Activated B cell treated with CpG ODN at 0.5 μM for 24 hours (primary cell): ENCODE measurements around the gene GOLGA6L7. TPM values are rescaled to one million over a fixed set of nuclear protein-coding genes. Genes with fewer than 3 reads are reported as not detected.

Experiments
- ATAC-seq: fragments of 200-7000 bp; cut with Tn5 transposase; one replicate; pipeline ENCODE4 v1.10.0; 2021; ENCODE audit warnings: low read depth, mild to moderate bottlenecking, moderate library complexity
- CTCF ChIA-PET: fragments of 350-600 bp; sonication (Branson Sonifier 250); formaldehyde crosslinking; loops from one replicate; lab custom pipeline; 2021; ENCODE audit warnings: antibody characterized with exemption; lab: Charles Lee
- POLR2A ChIA-PET: fragments of 350-600 bp; sonication (Branson Sonifier 250); formaldehyde crosslinking; loops from one replicate; lab custom pipeline; 2021; ENCODE audit warnings: antibody characterized with exemption; lab: Charles Lee
- DNase-seq: peaks from one replicate; pipeline ENCODE4 v3.0.0; 2022
- H3K27ac Mint-ChIP-seq: one replicate; pipeline ENCODE4 v1.8.0; 2020; ENCODE audit warnings: mixed read lengths
- H3K27me3 Mint-ChIP-seq: one replicate; pipeline ENCODE4 v1.8.0; 2021; ENCODE audit warnings: mixed read lengths
- H3K36me3 Mint-ChIP-seq: one replicate; pipeline ENCODE4 v1.8.0; 2021; ENCODE audit warnings: low read depth, mixed read lengths
- H3K4me1 Mint-ChIP-seq: one replicate; pipeline ENCODE4 v1.8.0; 2021; ENCODE audit warnings: mixed read lengths
- H3K4me3 Mint-ChIP-seq: one replicate; pipeline ENCODE4 v1.8.0; 2020; ENCODE audit warnings: mild to moderate bottlenecking, mixed read lengths
- H3K9me3 Mint-ChIP-seq: one replicate; pipeline ENCODE4 v1.8.0; 2020; ENCODE audit warnings: mixed read lengths
- intact Hi-C: fragments of 100-400 bp; cut with micrococcal nuclease; formaldehyde crosslinking; loops from one replicate; pipeline ENCODE4 v1.15.1; 2024
- total RNA-seq: library from RNA; stranded (reverse); gene quantifications from 2 replicates; pipeline ENCODE4 v1.2.3, GENCODE V29; 2022
- TF ChIP-seq, protein P1 (sequence below): fragments of 200-600 bp; IDR thresholded peaks from one replicate; pipeline ENCODE4 v1.8.0; 2022; ENCODE audit warnings: antibody characterized with exemption, mild to moderate bottlenecking

GOLGA6L7 gene
- total RNA-seq, 1 donor from 2014 or later, result not detected

DNA sequence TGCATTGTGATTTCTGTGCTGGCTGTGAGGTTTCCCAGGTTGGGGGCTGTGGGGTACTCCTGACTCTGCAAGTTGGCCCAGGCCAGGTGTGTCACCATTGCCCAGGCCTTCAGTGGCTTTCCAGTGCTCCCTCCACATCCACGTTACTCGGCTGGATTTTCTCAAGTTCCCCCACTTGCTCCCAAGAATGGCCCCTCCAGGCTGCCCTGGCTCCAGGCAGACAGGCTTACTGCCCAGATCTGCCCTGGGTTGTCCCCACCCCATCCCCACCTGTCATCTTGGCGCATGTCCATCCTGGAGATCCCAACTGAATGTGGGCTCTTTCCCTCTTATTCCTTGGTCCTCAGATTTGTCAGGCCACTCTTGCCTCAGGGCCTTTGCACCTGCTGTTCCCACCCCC lies 40.9 kb upstream of the GOLGA6L7 start:
- ChIA-PET CTCF (no interaction called here), POLR2A (no interaction called here)
- no peak overlapping the region for H3K4me3 Mint-ChIP-seq
- no peak for ATAC-seq
- no peaks in the 10 kb centered on the region for H3K9me3 Mint-ChIP-seq
- no peak overlapping the region for H3K27ac Mint-ChIP-seq
- intact Hi-C loops, result no loop called here
- no peaks in the 10 kb centered on the region for H3K4me1 Mint-ChIP-seq
- DNase-seq, result no peak
- H3K27me3 Mint-ChIP-seq, result peaks cover 20% of the 10 kb centered on the region
- TF ChIP-seq, protein P1, sequence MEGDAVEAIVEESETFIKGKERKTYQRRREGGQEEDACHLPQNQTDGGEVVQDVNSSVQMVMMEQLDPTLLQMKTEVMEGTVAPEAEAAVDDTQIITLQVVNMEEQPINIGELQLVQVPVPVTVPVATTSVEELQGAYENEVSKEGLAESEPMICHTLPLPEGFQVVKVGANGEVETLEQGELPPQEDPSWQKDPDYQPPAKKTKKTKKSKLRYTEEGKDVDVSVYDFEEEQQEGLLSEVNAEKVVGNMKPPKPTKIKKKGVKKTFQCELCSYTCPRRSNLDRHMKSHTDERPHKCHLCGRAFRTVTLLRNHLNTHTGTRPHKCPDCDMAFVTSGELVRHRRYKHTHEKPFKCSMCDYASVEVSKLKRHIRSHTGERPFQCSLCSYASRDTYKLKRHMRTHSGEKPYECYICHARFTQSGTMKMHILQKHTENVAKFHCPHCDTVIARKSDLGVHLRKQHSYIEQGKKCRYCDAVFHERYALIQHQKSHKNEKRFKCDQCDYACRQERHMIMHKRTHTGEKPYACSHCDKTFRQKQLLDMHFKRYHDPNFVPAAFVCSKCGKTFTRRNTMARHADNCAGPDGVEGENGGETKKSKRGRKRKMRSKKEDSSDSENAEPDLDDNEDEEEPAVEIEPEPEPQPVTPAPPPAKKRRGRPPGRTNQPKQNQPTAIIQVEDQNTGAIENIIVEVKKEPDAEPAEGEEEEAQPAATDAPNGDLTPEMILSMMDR, result no peak
- no peaks in the 10 kb centered on the region for H3K36me3 Mint-ChIP-seq

DNA sequence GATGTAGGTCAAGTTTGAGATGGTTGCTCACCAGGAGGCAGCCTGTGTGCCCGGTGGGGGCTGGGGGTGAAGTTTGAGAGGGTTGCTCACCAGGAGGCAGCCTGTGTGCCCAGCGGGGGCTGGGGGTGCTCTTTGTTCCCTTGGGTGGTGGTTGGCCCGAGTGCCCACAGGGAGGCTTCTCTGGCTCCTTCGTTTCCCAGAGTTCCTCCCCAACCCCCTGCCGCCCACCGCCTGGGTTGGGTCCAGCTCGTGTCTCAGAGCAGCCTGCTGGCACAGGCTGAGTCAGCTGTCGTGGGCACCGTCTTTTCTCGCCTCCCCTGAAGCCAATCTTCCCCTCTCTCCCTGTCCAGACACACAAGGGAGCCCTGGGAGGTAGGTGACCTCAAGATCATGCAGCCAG lies 40.5 kb upstream of the GOLGA6L7 start:
- no peak for DNase-seq
- no peak overlapping the region for H3K4me3 Mint-ChIP-seq

DNA sequence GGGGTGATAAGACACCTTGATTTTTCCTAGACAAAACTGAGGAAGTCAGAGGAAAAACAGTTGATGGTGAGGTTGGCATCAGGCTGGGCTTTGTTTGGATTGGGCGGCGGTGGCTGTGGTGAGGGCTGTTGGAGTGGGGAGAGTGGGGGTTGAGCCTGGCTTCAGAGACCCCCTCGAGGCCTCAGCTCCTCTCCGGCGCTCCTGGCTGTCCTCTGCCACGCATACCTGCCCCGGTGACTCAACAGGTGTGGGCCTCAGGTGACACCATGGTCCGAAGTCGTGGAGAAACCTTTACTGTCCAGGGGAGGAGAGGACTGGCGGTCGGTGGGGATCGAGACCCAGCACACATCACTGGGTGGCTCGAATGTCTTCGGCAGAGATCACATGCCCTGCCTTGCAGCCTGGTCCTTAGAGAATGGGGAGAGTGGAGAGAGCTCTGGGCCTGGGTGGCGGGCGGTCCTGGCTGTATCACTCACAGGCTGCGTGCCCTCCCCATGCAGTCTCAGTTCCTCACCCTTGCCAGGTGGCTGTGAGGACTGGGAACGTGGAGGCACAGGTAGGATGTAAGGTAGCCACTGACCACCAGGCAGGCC lies 40.0 kb upstream of the GOLGA6L7 start:
- no peak for ATAC-seq
- ChIA-PET CTCF (no interaction called here), POLR2A (no interaction called here)
- peaks cover 24% of the 10 kb centered on the region for H3K27me3 Mint-ChIP-seq
- H3K27ac Mint-ChIP-seq, result no peak overlapping the region
- H3K4me3 Mint-ChIP-seq, result no peak overlapping the region
- no peaks in the 10 kb centered on the region for H3K36me3 Mint-ChIP-seq
- H3K4me1 Mint-ChIP-seq, result no peaks in the 10 kb centered on the region
- no peak for DNase-seq
- H3K9me3 Mint-ChIP-seq, result no peaks in the 10 kb centered on the region
- intact Hi-C loops, result no loop called here
- TF ChIP-seq, protein P1, result no peak

More for the DNA sequence above, 40.5 kb upstream of the GOLGA6L7 start:
- intact Hi-C loops, result no loop called here
- no peak for ATAC-seq
- no peaks in the 10 kb centered on the region for H3K4me1 Mint-ChIP-seq
- no peaks in the 10 kb centered on the region for H3K36me3 Mint-ChIP-seq
- ChIA-PET CTCF (no interaction called here), POLR2A (no interaction called here)
- H3K9me3 Mint-ChIP-seq, result no peaks in the 10 kb centered on the region
- TF ChIP-seq, protein P1, result no peak
- peaks cover 24% of the 10 kb centered on the region for H3K27me3 Mint-ChIP-seq
- no peak overlapping the region for H3K27ac Mint-ChIP-seq

DNA sequence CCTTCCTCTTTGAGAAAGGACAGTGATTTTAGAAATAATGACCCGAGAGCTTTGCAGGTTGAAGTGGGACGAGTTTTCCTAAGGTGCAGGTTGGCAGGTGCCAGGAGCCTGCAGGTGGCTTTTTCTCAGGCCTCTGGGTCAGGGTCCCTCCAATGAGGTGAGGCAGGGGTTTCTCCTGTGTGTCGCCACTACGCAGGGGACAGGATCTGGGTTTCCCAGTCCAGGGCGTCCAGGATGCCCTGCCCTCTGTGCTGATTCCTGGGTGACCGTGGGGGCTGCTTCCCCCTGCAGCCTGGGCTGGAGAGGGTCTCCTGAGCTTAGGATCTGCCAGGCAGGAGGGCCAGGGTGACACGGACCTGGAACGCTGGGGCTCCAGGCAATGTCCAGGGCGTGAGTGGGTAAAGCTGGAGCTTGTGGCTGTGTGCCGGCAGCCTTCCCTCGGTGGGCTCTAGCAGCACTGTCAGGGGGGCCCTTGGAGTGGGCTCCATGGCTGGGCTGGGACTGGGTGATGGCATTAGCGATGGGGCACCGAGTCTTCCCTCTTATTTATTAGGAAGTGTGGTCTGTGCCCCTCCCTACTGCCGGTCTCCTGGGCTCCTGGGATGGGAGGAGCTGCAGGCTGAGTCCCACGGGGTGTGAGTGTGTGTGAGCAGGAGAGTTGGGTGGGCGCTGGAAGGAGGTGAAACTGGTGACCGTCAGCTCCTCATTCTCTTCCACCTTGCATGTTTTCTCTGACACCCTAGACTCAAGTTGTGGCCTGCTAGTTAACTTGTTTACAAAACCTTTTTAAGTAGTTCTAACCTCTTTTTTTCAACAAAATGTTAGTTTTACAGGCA lies 39.1 kb upstream of the GOLGA6L7 start:
- H3K4me3 Mint-ChIP-seq, result no peak overlapping the region
- H3K9me3 Mint-ChIP-seq, result no peaks in the 10 kb centered on the region
- H3K36me3 Mint-ChIP-seq, result no peaks in the 10 kb centered on the region
- peaks cover 24% of the 10 kb centered on the region for H3K27me3 Mint-ChIP-seq
- CTCF ChIA-PET, result no interaction called here
- TF ChIP-seq, protein P1, result no peak
- POLR2A ChIA-PET, result no interaction called here
- H3K27ac Mint-ChIP-seq, result no peak overlapping the region
- DNase-seq (no peak), ATAC-seq (no peak)
- no peaks in the 10 kb centered on the region for H3K4me1 Mint-ChIP-seq
- intact Hi-C loops, result no loop called here

DNA sequence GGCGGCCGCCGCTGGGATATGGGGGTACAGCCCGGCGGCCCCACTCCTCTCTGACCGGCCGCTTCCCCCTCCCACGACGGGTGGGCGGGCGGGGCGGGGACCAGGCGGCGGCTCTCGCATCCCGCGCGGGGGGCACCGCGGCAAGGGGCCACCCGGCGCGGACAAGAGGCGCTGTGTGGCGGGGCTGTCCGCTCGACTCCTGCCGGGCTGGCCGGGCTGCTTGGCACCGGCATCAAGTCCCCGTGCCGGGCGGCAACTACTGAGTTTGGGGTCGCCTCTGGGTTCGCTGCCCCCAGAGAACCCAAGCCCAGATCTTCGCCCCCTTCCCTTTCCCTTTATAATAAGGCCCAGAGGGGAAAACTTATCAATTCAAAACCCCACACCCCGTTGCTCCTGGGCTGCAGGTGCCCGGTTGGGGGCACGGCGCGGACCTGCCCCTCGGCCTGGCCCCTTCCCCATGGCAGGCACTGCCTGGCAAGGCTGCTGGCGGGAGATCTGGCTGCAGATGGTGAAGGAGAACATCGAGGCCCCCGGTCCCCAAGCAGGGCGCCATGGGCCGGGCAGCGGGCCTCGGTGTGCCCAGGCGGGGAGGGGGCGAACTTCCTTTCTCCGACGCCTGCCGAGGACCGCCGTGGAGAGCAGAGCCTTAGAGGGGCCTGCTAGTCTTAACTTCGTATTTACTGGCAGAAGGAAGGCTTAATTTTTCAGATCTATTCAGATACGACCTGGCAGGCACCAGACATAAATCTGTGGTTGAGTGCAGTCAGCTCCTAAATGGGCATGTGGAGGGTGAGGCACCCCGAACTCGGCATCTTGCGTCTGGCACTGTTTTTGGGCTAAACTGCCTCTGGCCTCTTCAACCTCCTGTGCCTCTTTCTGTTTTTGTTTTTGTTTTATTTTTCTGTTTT lies 38.2 kb upstream of the GOLGA6L7 start:
- Mint-ChIP-seq H3K4me1 (no peaks in the 10 kb centered on the region), H3K9me3 (no peaks in the 10 kb centered on the region), H3K36me3 (no peaks in the 10 kb centered on the region), H3K4me3 (no peak overlapping the region), H3K27me3 (peaks cover 24% of the 10 kb centered on the region), H3K27ac (no peak overlapping the region)
- CTCF ChIA-PET, result no interaction called here
- intact Hi-C loops, result no loop called here
- TF ChIP-seq, protein P1, result no peak
- POLR2A ChIA-PET, result no interaction called here
- DNase-seq, result no peak
- ATAC-seq, result no peak
